Heart left ventricle (tissue), 16 donors: ENCODE data around the gene PAXX. TPM values are rescaled to one million over a fixed set of nuclear protein-coding genes. Genes with fewer than 3 reads are reported as not detected.

Experiments
- ATAC-seq, 4 donors: fragments of 200-7000 bp; cut with Tn5 transposase; one replicate each; pipeline ENCODE4 v1.9.1; 2020 to 2022; ENCODE audit warnings: moderate library complexity in 4 of 4, mild to moderate bottlenecking in 3 of 4, moderate number of reproducible peaks in 1 of 4
- DNase-seq, 5 donors: peaks; one replicate each; pipeline ENCODE4 v3.0.0-alpha.2; 2020
- H3K27ac ChIP-seq, 12 donors: fragments of 200-600 bp; sonication (generic) in 4 of 12; one replicate each; pipeline versions ENCODE4 v1.5.0 to v1.8.0; 2016 to 2022; ENCODE audit warnings: mild to moderate bottlenecking in 2 of 12
- H3K27me3 ChIP-seq, 9 donors: fragments of 200-600 bp; sonication (generic) in 2 of 9; one replicate each; pipeline versions ENCODE4 v1.5.1 to v1.8.0; 2016 to 2022; ENCODE audit warnings: mild to moderate bottlenecking in 3 of 9
- H3K36me3 ChIP-seq, 9 donors: fragments of 200-600 bp; sonication (generic) in 2 of 9; one replicate each; pipeline versions ENCODE4 v1.5.0 to v1.8.0; 2018 to 2022; ENCODE audit warnings: mild to moderate bottlenecking in 2 of 9
- H3K4me1 ChIP-seq, 12 donors: fragments of 200-600 bp; sonication (generic) in 4 of 12; one replicate each; pipeline versions ENCODE4 v1.5.0 to v1.8.0; 2016 to 2022; ENCODE audit warnings: mild to moderate bottlenecking in 3 of 12
- H3K4me3 ChIP-seq, 12 donors: fragments of 200-600 bp; sonication (generic) in 4 of 12; one replicate each; pipeline versions ENCODE4 v1.5.0 to v1.8.0; 2017 to 2022; ENCODE audit warnings: mild to moderate bottlenecking in 9 of 12, moderate library complexity in 4 of 12
- H3K9me3 ChIP-seq, 12 donors: fragments of 200-600 bp; sonication (generic) in 4 of 12; one replicate each; pipeline versions ENCODE4 v1.5.0 to v1.8.0; 2016 to 2022; ENCODE audit warnings: mild to moderate bottlenecking in 1 of 12
- CTCF ChIP-seq, 12 donors: fragments of 200-600 bp; sonication (generic) in 4 of 12; IDR thresholded peaks; one replicate each; pipeline versions ENCODE4 v1.5.0 to v1.8.0; 2018 to 2022; ENCODE audit warnings: antibody characterized with exemption in 12 of 12, mild to moderate bottlenecking in 5 of 12
- POLR2A ChIP-seq, 2 donors: fragments of 450-650 bp; IDR thresholded peaks; one replicate each; pipeline ENCODE4 v1.6.1; 2017; ENCODE audit warnings: antibody characterized with exemption in 2 of 2, mild to moderate bottlenecking in 2 of 2, moderate library complexity in 2 of 2
- WGBS, 4 donors: extraction: QIAGEN DNeasy Blood & Tissue Kit in 2 of 4; methylation state at CpG; one replicate each; pipeline versions ENCODE4 v1.1.5 to v1.1.7; 2013 to 2018; 5-methylcytosine and 5-hydroxymethylcytosine counted together
- intact Hi-C, 10 donors: fragments of 100-400 bp; cut with DNase I; formaldehyde crosslinking; loops; one replicate each; pipeline versions ENCODE4 v1.11.1 to v1.14.2; 2022
- polyA plus RNA-seq, 2 donors: library from polyadenylated mRNA; stranded (reverse); fragments of 200-250 nt; gene quantifications; one replicate each; pipeline ENCODE4 v1.2.3, GENCODE V29; 2013
- total RNA-seq, 9 donors: library from RNA; depleted of rRNA in 2 of 9; stranded (reverse); fragments of >200 nt in 2 of 9; fragmentation: NEBNext Ultra II Directional in 3 of 9; extraction: Animal tissue kit (Norgen Biotek cat#: 25700) in 3 of 9; gene quantifications; one replicate each; pipeline versions ENCODE4 v1.1.0 to v1.2.4, GENCODE V29; 2016 to 2023
- donor health status: ischemic (EF 13 %, LVEDD 7.1; RV severe dilation, severe dysfunction).
- donor health status: healthy with polysubstance abuse.
- donor health status: DM: no; HTN: yes; CAD: no.
- donor health status: DM: no; HTN: no; CAD: no.
- donor health status: ischemic (EF 25% LVEDD 6.9; RV normal size, moderate dysfunction).
- donor health status: ischemic (EF 25% LVEDD 5.7; RV mildly dilated, moderate dysfunction).
- donor health status: healthy.
- donor health status: DM: yes; HTN: yes; CAD: no.
- donor health status: ischemic (EF 35%, LVEDD 5.7; RV mildly dilated, moderate dysfunction).
- donor health status: nonischemic (EF 11% LVEDD 7.7; RV severe dilation, severe dysfunction).
- donor health status: DM: yes; HTN: yes; CAD: no.
- donor health status: PGD.
- donor health status: ischemic (EF 29% LVEDD 5.4; RV normal size, mild dysfunction).
- donor health status: nonischemic (EF 23%, LVEDD 6.1; RV moderate dilation, normal function).

The PAXX gene
- total and polyA plus RNA-seq, 11 donors: 15.0 to 57.3 (median 20.9) TPM

DNA sequence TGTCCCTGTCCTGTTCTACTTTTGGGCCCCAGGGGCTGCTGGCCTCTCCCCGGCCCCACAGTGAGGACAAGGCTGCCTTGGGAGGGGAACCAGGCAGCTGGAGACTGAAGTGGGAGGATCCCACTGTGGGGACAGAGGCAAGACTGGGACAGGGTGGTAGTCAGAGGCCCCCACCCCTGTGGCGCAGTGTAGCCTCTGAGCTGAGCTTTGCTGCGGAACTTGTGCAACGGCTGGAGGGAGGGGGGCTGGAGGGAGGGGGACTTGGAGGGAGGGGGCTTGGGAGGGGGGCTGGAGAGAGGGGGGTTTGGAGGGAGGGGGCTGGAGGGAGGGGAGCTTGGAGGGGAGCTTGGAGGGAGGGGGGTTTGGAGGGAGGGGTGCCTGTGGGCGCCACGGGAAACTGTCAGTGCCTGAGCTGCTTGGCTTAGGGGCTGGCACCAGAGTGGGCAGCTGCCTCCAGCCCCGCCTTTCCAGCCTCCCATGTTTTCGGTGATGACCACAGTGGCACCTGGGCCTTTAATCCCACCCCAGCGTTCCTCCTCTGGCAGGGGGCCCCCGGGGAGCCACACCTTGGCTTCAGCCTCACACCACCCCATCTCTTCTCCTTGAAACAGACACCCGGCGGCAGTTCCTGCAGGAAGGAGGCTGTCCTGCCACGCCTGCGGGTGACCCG, 42.0 kb downstream of the PAXX start:
- peak overlapping the region in 1 of 12 donors; percentile 87 for H3K27ac ChIP-seq
- TF ChIP-seq POLR2A (IDR thresholded peaks at IDR 0.05): no peak
- no peak for TF ChIP-seq CTCF (IDR thresholded peaks at IDR 0.05)
- H3K9me3 ChIP-seq: no peaks in the 10 kb centered on the region
- DNase-seq: peak in 1 of 5 donors; percentile 61
- no peak for ATAC-seq
- intact Hi-C loops: loop anchor here in 9 of 10 donors (2.0 to 10.0 kb wide), 7 partner anchors 85 to 247 kb away; partner anchors contain the start of genes AJM1 (in 2 of the 9), C8G (in 2 of the 9), PHPT1 (in 2 of the 9) and FBXW5 (in 1 of the 9)
- H3K4me1 ChIP-seq: peaks cover 3 to 59% (median 15%) of the 10 kb centered on the region in 12 donors
- 45 to 64% (median 58%) methylated on average over 11 to 15 of the region's 15 CpGs for WGBS, 4 donors
- peak overlapping the region in 7 of 12 donors; percentile 11 to 65 (median 17) for H3K4me3 ChIP-seq
- peaks cover 0 to 22% (median 13%) of the 10 kb centered on the region in 9 donors for H3K36me3 ChIP-seq
- H3K27me3 ChIP-seq: no peaks in the 10 kb centered on the region

- H3K36me3 ChIP-seq: peaks cover 0 to 30% (median 20%) of the 10 kb centered on the region in 9 donors
- DNase-seq (peak; percentile 79 to 93 (median 80)), ATAC-seq (peak; percentile 64 to 82 (median 76))
- H3K4me3 ChIP-seq: peak overlapping the region in 2 of 12 donors; percentile 4 to 27
- TF ChIP-seq CTCF (IDR thresholded peaks at IDR 0.05) (peak; percentile 85 to 95 (median 90)), POLR2A (IDR thresholded peaks at IDR 0.05) (peak in 1 of 2 donors; percentile 9)
- 23 to 51% (median 35%) methylated on average over 11 to 24 of the region's 24 CpGs for WGBS, 4 donors
- intact Hi-C loops: loop anchor here (1.0 to 10.0 kb wide), 11 partner anchors 86 to 248 kb away; partner anchors contain the start of genes C8G (in 3 of the 10), PHPT1 (in 3 of the 10), AJM1 (in 2 of the 10) and FBXW5 (in 1 of the 10)
- no peaks in the 10 kb centered on the region for H3K9me3 ChIP-seq
- H3K27ac ChIP-seq: peak overlapping the region in 2 of 12 donors; percentile 38 to 68
- peaks cover 0 to 52% (median 11%) of the 10 kb centered on the region in 12 donors for H3K4me1 ChIP-seq
- no peaks in the 10 kb centered on the region for H3K27me3 ChIP-seq
These were observed 42.7 kb downstream of the PAXX start for GRCh38 chr9:137034709-137035506.

DNA sequence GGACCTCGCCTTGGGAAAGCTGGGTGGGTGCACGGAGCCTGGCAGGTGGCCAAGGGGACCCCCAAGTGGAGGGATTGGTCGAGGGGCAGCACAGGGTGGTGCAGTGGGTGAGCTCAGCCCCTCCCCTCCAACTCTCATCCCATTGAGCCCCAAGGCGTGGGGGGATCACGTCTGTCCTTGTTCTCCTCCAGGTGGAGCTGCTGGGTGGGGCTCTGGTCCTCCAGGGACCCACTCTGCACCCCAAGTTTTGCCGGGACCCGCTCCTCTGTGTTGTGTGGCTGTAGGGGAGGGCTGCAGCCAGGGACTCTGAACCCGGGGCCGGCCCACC, 43.2 kb downstream of the PAXX start:
- peaks cover 0 to 46% (median 11%) of the 10 kb centered on the region in 12 donors for H3K4me1 ChIP-seq
- H3K36me3 ChIP-seq: peaks cover 0 to 35% (median 26%) of the 10 kb centered on the region in 9 donors
- TF ChIP-seq CTCF (IDR thresholded peaks at IDR 0.05) (peak in 6 of 12 donors; percentile 3 to 36 (median 28)), POLR2A (IDR thresholded peaks at IDR 0.05) (no peak)
- WGBS, 4 donors: 21 to 27% (median 23%) methylated on average over 6 to 9 of the region's 9 CpGs
- DNase-seq: no peak
- no peaks in the 10 kb centered on the region for H3K27me3 ChIP-seq
- H3K9me3 ChIP-seq: no peaks in the 10 kb centered on the region
- ATAC-seq: peak in 2 of 4 donors; percentile 12 to 13
- H3K27ac ChIP-seq: no peak overlapping the region
- H3K4me3 ChIP-seq: peak overlapping the region in 1 of 12 donors; percentile 27
- intact Hi-C loops: loop anchor here (1.0 to 10.0 kb wide), 11 partner anchors 87 to 249 kb away; partner anchors contain the start of genes PHPT1 (in 3 of the 10), AJM1 (in 2 of the 10), C8G (in 2 of the 10) and FBXW5 (in 1 of the 10)
